Ascending aorta (tissue), 2 donors: Measurements from ENCODE around the gene RFT1. TPM values are rescaled to one million over a fixed set of nuclear protein-coding genes. Genes with fewer than 3 reads are reported as not detected.

Experiments used
- DNase-seq, 2 donors: peaks; one replicate each; pipeline ENCODE4 v3.0.0-alpha.2; 2019; ENCODE audit warnings: low spot score in 2 of 2
- H3K27ac ChIP-seq, 2 donors: fragments of 200-600 bp; sonication (generic); one replicate each; pipeline ENCODE4 v1.5.1; 2016 to 2017; ENCODE audit warnings: mild to moderate bottlenecking in 1 of 2
- H3K27me3 ChIP-seq: fragments of 200-600 bp; sonication (generic); one replicate; pipeline ENCODE4 v1.5.1; 2017
- H3K36me3 ChIP-seq, 2 donors: fragments of 200-600 bp; sonication (generic); one replicate each; pipeline ENCODE4 v1.5.1; 2016
- H3K4me1 ChIP-seq, 2 donors: fragments of 200-600 bp; sonication (generic); one replicate each; pipeline ENCODE4 v1.5.1; 2016 to 2017; ENCODE audit warnings: mild to moderate bottlenecking in 1 of 2
- H3K4me3 ChIP-seq, 2 donors: fragments of 200-600 bp; sonication (generic); one replicate each; pipeline ENCODE4 v1.5.1; 2016 to 2017; ENCODE audit warnings: mild to moderate bottlenecking in 1 of 2
- H3K9me3 ChIP-seq, 2 donors: fragments of 200-600 bp; sonication (generic); one replicate each; pipeline ENCODE4 v1.5.1; 2016
- CTCF ChIP-seq, 3 experiments: fragments of 200-600 bp in 2 of 3; fragments of 450-650 bp in 1 of 3; sonication (generic) in 2 of 3; IDR thresholded peaks; one replicate each; pipeline ENCODE4 v1.5.1; 2016 to 2019; ENCODE audit warnings: antibody characterized with exemption in 3 of 3, mild to moderate bottlenecking in 1 of 3, moderate library complexity in 1 of 3
- intact Hi-C: fragments of 100-400 bp; cut with DNase I; formaldehyde crosslinking; loops from one replicate; pipeline ENCODE4 v1.15.1; 2023
- total RNA-seq: library from RNA; depleted of rRNA; stranded (reverse); fragments of >200 nt; gene quantifications from one replicate; pipeline ENCODE4 v1.1.0, GENCODE V29; 2016

RFT1 gene, protein sequence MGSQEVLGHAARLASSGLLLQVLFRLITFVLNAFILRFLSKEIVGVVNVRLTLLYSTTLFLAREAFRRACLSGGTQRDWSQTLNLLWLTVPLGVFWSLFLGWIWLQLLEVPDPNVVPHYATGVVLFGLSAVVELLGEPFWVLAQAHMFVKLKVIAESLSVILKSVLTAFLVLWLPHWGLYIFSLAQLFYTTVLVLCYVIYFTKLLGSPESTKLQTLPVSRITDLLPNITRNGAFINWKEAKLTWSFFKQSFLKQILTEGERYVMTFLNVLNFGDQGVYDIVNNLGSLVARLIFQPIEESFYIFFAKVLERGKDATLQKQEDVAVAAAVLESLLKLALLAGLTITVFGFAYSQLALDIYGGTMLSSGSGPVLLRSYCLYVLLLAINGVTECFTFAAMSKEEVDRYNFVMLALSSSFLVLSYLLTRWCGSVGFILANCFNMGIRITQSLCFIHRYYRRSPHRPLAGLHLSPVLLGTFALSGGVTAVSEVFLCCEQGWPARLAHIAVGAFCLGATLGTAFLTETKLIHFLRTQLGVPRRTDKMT
- 12.1 TPM for total RNA-seq

DNA sequence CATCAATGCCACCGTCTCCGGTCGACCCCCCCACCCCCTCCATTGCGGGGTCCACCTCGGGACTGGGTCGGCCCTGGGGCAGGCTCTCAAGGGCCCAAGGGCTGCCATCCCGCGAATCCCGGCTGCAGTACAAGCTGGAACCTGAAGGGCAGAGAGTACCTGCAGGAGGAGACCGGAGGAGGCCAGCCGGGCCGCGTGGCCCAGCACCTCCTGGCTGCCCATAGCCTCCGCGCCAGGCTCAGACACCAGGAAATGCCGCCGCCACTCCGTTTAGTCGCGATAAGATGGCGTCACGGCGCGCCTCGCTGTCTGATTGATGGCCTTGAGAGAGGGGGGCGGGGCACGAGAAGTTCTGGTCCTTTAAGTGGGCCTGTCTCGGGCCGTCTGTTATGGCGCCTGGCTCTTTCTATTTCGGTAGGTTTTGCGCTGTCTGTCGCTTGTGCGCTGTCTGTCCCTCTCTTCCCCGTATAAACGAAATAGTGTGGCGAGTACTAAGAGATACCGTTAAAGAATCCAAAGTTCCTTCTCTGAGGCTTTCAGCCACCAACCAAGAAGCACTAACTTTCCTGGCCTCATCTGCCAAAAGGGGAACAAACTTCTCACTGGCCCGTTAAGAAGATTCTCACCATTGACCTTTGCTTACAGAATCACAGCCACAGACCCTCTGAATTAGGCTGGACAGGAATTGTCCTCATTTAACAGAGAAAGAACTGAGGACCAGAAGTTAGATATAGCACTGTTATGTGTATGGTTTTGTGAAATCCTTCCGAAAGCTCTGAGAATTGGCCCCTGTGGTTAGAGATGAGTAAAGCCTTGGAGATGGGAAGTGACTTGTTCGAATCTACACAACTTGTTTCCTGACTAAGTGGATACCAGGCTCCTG is at the start of gene RFT1:
Gene RFT1, minus strand, starts transcription at position 257 of the 883 bp plus-strand sequence. Its CDS starts 35 bp downstream, at position 222.
- peak; percentile 96 to 100 for DNase-seq
- H3K4me3 ChIP-seq = peak within 1 kb of the TSS; percentile 93 to 96
- no peaks in the 10 kb centered on the region for H3K27me3 ChIP-seq
- TF ChIP-seq CTCF (IDR thresholded peaks at IDR 0.05) = peak in 1 of 3 experiments; percentile 27
- peaks cover 3 to 12% of the 10 kb centered on the region in 2 donors for H3K4me1 ChIP-seq
- H3K27ac ChIP-seq = peak within 1 kb of the TSS; percentile 81 to 93
- intact Hi-C loops = loop anchor here (1.0 to 10.0 kb wide), 2 partner anchors 31 to 214 kb away; partner anchors contain the start of genes DCP1A and PRKCD
- peaks cover 2 to 3% of the 10 kb centered on the region in 2 donors for H3K36me3 ChIP-seq
- H3K9me3 ChIP-seq = no peaks in the 10 kb centered on the region

- no peaks in the 10 kb centered on the region for H3K4me1 ChIP-seq
Observed at GRCh38 chr3:53179580-53179979, 49.3 kb upstream of the RFT1 start.

DNA sequence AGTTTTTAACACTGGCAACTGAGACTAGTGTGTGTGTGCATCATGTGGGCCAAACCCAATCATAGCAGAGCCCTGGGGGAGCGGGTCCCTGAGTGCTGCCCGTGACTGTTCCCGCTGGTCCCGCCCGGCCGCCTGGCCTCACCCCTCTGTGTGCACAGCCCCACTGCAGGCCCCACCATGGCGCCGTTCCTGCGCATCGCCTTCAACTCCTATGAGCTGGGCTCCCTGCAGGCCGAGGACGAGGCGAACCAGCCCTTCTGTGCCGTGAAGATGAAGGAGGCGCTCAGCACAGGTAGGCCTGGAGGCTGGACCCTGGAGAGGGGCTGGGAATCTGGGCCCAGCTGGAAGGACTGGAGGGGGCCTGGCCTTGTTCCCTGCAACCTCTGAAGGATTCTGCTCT is 48.0 kb upstream of the RFT1 start:
- no peak for TF ChIP-seq CTCF (IDR thresholded peaks at IDR 0.05)
- H3K36me3 ChIP-seq = peaks cover 47 to 71% of the 10 kb centered on the region in 2 donors
- no peak overlapping the region for H3K27ac ChIP-seq
- H3K4me3 ChIP-seq = no peak overlapping the region
- no peaks in the 10 kb centered on the region for H3K9me3 ChIP-seq
- no peaks in the 10 kb centered on the region for H3K4me1 ChIP-seq
- no peak for DNase-seq
- intact Hi-C loops = no loop called here
- H3K27me3 ChIP-seq = no peaks in the 10 kb centered on the region

More at GRCh38 chr3:53179580-53179979, 49.3 kb upstream of the RFT1 start:
- DNase-seq = no peak
- H3K4me3 ChIP-seq = no peak overlapping the region
- no peak overlapping the region for H3K27ac ChIP-seq
- intact Hi-C loops = no loop called here
- no peaks in the 10 kb centered on the region for H3K9me3 ChIP-seq
- peaks cover 58 to 74% of the 10 kb centered on the region in 2 donors for H3K36me3 ChIP-seq
- no peak for TF ChIP-seq CTCF (IDR thresholded peaks at IDR 0.05)
- H3K27me3 ChIP-seq = no peaks in the 10 kb centered on the region

GRCh38 chr3:53175613-53176540 is 45.6 kb upstream of the RFT1 start:
- no peak overlapping the region for H3K4me3 ChIP-seq
- no peak for DNase-seq
- no peaks in the 10 kb centered on the region for H3K9me3 ChIP-seq
- H3K4me1 ChIP-seq = no peaks in the 10 kb centered on the region
- no peaks in the 10 kb centered on the region for H3K27me3 ChIP-seq
- TF ChIP-seq CTCF (IDR thresholded peaks at IDR 0.05) = no peak
- no peak overlapping the region for H3K27ac ChIP-seq
- H3K36me3 ChIP-seq = peaks cover 29 to 47% of the 10 kb centered on the region in 2 donors
- intact Hi-C loops = no loop called here
